Thyroid gland (tissue), 4 donors: ENCODE data around the gene HOXA3.

Experiments used
- CTCF ChIP-seq, 6 experiments: fragments of 200-600 bp in 3 of 6; fragments of 450-650 bp in 3 of 6; sonication (generic) in 3 of 6; IDR thresholded peaks; one replicate each; pipeline ENCODE4 v1.5.1; 2016 to 2019; ENCODE audit warnings: antibody characterized with exemption in 6 of 6, mild to moderate bottlenecking in 2 of 6, inconsistent platforms in 1 of 6, moderate library complexity in 1 of 6
- POLR2A ChIP-seq, 2 donors: fragments of 450-650 bp; IDR thresholded peaks; one replicate each; pipeline ENCODE4 v1.6.1; 2017; ENCODE audit warnings: antibody characterized with exemption in 2 of 2, mild to moderate bottlenecking in 2 of 2, moderate library complexity in 1 of 2

- no peak for TF ChIP-seq CTCF (IDR thresholded peaks at IDR 0.05)
- TF ChIP-seq POLR2A (IDR thresholded peaks at IDR 0.05): no peak
Measured at GRCh38 chr7:27118580-27118979, 33.8 kb downstream of the HOXA3 start.
